ENCODE data around the gene PACSIN2.
"Not testable (repeated sequence)": the region's sequence is repeated elsewhere in the genome, so short reads cannot be mapped to it uniquely, and the experiment has no call there.

PACSIN2 gene

DNA sequence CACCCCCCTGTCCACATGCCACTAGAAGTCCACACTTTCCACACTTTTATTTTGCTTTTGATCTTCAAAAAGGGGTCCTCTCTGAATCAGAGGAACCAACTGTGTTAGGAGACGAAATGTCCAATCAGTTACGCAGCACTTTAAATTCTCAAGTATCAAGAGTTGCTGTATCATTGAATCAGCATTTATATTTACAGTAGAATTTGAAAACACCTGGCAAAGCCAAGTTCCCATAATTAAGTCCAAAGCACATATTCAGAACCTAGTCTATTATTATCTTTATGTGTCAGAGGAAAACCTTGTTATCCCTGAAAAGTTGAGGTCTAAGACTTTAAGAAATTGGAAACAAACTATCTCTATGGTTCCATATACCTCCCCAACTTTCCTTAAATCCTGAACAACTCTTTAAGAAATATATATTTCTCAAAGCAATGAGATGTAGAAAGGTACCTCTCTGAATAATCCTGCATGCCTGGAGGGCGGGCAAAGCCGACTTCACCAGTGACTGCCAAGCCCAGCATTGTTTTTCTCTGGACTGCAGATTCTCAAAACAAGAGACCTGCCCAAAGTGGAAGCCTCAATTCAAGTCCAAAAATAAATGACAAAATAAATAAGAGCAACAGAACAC is 82.0 kb downstream of the PACSIN2 start:
- DNase-seq (ENCODE audit: extremely low spot score, insufficient read length, low read depth): no peak
- no peak for FAIRE-seq

DNA sequence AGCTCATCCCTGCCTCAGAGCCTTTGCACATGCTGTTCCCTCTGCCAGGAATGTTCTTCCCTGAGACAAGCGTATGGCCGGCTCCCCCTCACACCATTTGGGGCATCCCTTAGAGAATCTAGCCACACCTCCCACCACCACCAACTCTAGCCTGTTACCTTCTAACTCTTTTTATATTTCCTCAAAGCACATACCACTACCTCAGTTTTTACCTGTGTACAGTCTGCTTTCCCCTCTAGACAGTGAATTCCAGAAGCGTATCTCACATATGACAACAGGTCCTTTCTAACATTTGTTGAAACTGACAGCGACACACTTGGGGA is 82.8 kb downstream of the PACSIN2 start:
- no peak for FAIRE-seq

DNA sequence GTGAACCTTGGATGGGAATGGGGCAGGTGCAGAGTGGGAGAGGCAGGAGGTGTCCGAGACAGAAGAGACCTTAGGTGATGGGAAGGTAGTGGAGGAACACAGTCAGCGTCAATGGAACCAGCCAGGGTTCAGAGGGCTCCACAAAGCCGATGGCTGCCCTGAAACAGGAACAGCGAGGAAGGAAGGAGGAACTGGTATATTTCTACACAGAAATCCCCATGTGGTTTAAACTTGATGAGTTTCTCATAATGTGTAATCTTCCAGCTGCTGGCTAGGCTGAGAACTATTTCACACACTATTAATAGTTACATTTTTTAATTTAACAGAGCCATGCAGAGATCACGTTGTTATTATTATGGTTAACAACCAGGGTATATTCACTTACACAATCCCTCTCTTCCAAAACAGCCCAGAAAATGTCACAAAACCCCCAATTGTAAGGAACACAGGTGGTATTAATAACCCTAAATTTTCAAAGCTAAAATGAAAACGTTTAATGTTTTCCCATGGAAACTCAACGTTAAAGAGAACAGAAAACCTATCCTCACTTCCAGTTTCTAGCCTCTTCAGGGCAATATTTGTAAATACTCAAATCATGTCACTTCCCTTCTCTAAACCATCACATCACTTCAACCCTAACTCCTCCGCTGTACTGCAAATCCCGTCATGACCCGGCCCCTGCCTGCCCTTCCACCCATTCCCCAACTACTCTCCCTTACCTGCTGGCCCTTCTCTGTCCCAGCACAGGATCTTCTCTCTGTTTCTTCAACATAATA is 83.3 kb downstream of the PACSIN2 start:
- DNase-seq (ENCODE audit: extremely low spot score, insufficient read length, low read depth) (no peak), FAIRE-seq (peak; percentile 97)

More for the DNA sequence above, 82.8 kb downstream of the PACSIN2 start:
- DNase-seq (ENCODE audit: extremely low spot score, insufficient read length, low read depth): no peak

DNA sequence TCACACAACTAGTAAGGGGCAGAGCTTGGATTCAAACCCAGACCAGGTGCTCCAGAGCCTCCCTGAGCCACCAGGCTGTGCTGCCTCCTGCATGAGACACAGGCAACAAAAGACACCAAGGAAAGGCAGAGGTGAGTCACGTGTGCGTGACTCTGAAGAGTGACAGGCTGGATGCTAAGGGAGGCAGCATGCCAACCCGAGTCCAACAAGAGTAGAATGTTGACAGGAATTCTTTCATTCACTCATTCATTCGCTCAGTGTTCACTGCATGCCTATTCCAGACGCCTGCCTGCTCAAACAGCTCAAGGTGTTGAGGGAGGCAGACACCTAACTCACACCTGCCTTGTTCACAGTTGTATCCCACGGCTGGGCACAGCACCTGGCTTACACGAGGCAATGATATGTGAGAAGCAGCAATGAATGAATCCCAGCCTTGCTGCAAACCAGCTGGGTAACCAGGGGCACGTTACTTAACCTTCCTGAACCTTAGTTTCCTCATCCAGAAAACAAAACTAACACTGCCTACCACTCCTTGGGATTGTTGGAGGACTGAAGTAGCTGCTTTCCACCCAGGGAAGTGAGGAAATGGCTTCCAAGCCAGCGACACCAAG is 84.0 kb downstream of the PACSIN2 start:
- no peak for FAIRE-seq
- DNase-seq (ENCODE audit: extremely low spot score, insufficient read length, low read depth): no peak

DNA sequence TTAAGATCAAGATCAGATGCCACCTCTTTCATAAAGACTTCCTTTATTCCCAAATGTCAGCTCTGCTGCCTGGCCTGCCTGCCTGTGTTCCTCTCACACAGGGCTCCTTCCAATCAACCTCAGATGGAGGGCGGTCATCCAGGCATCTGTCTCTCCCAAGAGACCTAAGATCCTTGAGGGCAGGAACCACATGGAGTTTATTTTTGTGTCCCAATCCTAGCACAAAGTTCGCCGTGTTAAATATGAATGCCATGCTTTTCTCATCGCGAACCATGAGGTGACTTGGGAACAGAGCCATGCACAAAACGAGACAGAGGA is 85.2 kb downstream of the PACSIN2 start:
- FAIRE-seq (no peak), DNase-seq (ENCODE audit: extremely low spot score, insufficient read length, low read depth) (no peak)

DNA sequence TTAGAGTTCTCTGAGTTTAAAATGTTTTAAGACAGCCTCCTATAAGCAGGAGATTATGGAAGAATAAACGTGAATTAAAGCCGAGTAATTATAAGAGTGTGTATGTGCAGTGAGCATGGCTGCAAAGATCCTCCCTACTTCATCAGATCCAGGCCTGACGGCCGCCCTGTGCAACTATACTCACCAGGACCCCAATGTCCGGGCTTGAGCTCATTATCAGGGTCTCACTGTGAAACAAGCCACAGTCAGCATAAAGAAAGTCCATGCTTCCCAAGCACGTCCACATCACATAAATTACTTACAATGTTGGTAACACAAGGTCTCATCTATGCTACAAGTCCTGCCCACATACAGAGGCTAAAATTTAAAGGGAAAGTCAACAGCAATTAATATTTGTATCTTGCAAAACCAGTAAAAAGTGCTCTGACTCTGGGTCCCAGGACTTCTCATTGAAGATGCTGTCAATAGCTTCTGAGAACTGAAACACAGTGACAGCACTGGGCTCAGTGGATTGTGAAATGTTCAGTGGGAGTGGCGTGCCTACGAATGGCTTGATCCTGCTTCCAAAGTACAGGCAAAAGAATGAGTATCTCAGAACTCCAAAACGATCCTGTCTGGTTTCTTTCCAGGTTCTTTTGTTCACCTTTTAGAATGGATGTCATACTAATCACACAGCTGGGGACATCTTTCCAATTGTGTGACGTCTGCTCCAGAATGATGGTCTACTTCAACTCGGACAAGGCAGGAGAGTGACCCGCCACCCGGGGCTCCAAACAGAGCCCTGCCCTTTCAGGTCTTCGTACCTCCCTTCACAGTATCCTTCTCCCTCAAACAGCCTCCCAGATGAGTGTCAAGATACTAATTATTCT is 85.7 kb downstream of the PACSIN2 start:
- FAIRE-seq (peak; percentile 82), DNase-seq (ENCODE audit: extremely low spot score, insufficient read length, low read depth) (no peak)

DNA sequence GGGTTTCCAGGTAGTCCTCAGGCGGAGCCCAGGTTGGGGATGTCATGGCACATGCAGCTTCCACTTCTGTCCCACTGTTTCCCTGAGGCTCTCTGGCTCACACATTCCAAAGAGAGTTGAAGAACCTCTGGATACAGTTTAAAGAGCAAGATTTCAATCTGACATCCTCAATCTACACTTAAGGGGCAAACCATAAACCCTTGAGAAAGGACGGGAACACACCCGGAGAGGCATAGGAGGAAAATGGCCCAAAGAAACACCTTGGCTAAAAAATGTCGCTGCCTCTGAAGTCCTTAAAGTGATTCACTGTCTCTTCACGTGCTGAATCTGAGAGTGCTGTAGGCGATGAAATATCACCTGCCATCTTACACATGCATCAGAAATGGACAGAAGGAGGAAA is 87.0 kb downstream of the PACSIN2 start:
- FAIRE-seq: no peak

DNA sequence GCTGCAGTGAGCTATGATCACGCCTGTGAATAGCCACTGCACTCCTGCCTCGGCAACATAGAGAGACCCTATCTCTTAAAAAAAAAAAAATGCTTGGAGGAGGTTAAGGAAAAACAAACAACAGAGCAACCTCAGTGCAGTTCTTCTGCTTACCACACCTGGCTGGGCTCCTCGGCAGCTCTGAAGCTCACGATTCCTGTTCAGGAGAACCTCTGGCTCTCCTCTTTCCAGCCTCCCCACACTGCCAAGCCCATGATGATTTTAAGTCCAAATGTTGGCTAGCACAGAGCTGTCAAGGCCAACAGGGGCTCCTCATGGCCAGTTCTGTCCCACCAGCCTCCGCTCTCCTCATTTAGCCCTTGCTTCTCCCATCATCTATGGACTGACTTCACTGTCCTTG is 88.2 kb downstream of the PACSIN2 start:
- DNase-seq (ENCODE audit: extremely low spot score, insufficient read length, low read depth) (no peak), FAIRE-seq (no peak)

More for the DNA sequence above, 87.0 kb downstream of the PACSIN2 start:
- DNase-seq (ENCODE audit: extremely low spot score, insufficient read length, low read depth): no peak

DNA sequence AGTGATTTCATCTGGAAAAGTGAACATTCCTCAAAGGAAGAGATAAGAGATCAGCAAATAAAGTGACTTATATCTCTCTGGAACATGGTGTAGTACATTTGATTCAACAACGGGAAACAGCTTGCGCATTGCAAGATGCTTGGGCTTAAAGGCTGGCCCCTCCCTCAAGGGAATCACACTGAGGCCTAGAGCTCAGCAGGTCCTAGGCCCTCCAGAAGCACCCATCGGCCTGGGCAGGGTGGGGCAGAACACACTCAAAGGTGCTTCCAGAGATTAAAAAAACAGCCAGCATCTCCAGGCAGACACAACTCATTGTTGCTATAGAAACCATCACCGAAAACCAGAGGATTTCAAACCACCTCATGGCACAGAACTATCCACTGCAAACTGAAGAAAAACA is 88.8 kb downstream of the PACSIN2 start:
- FAIRE-seq: no peak

DNA sequence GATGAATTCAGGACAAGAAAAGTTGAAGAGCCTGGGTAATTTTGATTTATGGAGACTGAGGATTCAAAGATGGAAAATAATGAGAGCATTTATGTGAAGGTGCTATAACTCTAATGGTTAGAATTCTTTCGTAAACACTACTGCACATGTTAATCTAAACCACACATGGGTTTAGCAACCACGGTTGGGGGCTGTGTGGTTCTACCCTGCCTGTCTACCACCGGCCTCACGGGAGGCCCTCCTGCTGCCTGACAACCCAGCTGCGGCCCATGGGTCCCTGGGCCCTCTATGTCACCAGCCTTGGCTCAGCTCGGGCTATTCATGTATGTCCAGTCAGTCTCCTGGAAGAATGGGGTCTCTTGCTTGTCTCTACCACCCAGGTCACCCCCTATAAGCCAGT is 89.4 kb downstream of the PACSIN2 start:
- FAIRE-seq (no peak), DNase-seq (ENCODE audit: extremely low spot score, insufficient read length, low read depth) (no peak)

More for the DNA sequence above, 88.8 kb downstream of the PACSIN2 start:
- no peak for DNase-seq (ENCODE audit: extremely low spot score, insufficient read length, low read depth)

DNA sequence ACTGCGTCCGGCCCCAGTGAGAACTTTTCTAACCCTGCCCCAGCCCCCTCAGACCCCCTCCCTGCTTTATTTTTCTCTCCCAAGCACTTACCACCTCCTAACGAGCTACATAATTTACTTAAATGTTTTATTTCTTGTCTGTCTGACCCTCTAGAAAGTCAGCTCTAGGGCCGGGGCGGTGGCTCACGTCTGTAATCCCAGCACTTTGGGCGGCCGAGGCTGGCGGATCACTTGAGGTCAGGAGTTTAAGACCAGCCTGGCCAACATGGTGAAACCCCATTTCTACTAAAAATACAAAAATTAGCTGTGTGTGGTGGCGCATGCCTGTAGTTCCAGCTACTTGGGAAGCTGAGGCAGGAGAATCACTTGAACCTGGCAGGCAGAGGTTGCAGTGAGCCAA is 89.9 kb downstream of the PACSIN2 start:
- not testable (repeated sequence) for FAIRE-seq; DNase-seq (ENCODE audit: extremely low spot score, insufficient read length, low read depth)

DNA sequence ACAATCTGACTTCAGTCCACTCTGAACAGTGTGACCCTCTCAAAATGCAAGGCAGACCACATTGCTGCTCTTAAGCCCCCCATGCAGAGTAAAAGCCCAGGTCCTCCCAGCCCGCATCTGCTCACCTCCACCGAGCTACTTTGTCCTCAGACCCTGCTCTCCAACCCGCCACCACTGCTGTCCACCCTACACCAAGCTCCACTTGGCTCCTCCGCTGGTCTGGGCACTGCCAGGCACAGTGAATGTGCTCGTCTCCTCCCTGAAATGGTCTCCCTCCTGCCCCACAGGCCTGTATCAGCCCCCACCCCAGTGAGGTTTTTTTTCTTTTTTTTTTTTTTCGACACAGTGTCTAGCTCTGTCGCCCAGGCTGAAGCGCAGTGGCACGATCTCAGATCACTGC is 90.5 kb downstream of the PACSIN2 start:
- DNase-seq (ENCODE audit: extremely low spot score, insufficient read length, low read depth) (no peak), FAIRE-seq (no peak)

DNA sequence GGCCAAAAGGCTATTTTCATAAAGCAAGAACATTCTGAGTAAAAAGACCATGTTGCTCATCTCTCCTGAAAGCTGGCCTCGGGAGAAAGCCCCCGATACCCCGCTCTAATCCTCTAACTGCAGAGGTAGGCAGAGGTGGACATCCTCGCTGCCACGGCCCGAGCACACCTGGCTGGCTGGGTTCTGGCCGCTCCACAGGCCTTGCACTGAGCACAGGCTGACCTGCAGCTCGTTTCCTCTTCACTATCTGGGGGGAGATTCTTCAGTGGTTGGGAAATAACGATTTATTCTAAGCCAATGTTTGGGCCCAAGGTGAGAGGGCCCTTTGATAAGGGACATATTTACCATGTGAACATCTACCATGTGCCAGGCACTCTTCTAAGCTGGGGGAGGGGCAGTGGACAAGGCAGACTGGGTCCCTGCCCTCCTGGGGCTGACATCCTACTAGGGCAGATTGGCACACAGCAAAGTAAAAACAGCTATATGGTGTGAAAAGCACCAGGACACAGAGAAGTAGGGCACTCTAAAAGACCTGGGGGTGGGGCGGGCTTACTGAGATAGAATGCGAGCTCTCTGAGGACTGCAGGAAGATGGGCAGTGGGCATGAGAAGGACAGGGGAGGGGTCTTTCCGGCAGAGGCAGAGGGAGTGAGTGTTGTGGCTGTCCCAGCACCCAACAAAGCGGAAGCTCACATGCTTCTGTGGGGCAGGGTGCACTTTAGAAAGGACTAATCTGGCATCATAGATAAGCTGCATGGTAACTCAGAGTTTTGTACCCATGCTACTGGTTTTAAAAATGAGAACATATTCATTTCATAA is 92.4 kb downstream of the PACSIN2 start:
- no peak for FAIRE-seq
- no peak for DNase-seq (ENCODE audit: extremely low spot score, insufficient read length, low read depth)

DNA sequence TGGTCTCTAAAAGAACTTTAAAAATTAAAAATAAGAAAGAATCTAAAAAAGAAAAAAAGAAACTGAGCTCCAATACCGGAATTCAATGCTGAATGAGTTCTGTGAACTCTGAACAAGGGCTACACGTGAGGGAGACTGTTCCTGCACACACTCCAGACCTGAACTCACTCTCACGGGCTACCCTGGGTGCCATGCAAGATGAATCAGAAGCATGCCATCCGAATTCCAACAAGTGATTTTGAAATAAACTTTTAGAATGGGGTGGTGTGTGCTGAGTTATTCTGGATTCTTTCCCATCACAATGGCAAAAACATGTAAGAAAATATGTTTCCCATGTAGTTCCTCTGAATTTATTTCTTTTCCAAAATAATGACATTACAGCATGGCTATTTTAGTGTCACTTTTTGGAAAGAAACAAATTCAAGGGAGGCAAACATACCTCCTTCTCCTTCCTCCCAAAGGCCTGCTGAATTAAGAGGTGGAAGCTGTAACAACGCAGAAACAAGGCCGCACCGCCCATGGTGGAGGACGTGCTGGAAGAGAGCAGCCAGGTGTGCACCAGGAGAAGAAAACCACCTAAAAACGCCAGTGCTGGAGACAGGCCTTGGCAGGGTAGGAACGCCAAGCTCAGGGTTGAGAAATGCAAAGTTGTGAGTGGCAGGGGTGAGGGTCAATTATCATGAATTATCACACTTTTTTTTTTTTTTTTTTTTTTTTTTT is 94.7 kb downstream of the PACSIN2 start:
- no peak for FAIRE-seq
- no peak for DNase-seq (ENCODE audit: extremely low spot score, insufficient read length, low read depth)

DNA sequence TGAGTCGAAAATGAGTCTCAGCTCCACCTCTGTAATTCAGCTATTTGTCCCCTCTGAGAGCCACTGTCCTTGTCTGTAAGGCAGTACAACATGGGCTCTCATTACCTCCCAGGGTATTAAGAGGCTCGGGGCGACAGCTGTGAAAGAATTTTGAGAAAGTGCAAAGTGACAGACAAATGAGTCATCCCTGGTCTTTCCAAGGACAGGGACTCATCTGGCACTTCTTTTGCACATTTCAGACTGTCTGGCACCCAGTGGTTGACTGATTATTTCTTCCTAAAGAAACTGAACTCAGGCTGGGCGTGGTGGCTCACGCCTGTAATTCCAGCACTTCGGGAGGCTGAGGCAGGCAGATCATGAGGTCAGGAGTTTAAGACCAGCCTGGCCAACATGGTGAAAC is 95.8 kb downstream of the PACSIN2 start:
- FAIRE-seq: peak; percentile 49
- no peak for DNase-seq (ENCODE audit: extremely low spot score, insufficient read length, low read depth)

DNA sequence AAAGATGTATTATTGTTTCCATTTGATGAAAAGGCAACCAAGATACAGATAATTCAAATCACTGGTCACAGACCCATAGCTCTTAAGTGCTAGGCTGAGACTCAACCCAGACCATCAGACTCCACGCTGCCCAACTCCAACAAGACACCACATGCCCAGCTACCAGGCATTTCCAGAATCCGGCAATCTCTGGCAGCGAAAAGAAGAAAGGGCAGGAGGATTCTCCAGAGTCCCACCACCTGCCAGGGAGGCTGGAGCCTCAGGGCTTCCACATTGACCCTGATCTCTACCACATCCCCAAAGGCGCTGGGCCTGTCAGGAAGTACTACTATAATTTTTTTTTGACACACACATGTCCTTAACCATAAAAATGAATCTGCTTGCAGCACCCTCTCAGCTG is 96.4 kb downstream of the PACSIN2 start:
- DNase-seq (ENCODE audit: extremely low spot score, insufficient read length, low read depth): no peak

DNA sequence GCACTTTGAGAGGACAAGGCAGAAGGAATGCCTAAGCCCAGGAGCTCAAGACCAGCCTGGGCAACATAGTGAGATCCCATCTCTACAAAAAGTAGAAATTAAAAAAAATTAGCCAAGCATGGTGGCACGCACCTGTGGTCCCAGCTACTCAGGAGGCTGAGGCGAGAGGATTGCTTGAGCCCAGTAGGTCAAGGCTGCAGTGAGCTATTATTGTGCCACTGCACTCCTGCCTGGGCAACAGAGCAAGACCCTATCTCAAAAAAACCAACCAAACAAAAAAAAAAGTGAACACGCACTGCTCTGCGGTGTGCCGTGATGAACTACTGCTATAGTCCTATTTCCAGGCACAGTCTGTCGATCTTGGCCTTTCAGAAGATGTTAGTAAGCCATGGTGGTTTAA is 97.6 kb downstream of the PACSIN2 start:
- FAIRE-seq; DNase-seq (ENCODE audit: extremely low spot score, insufficient read length, low read depth): not testable (repeated sequence)

More for the DNA sequence above, 96.4 kb downstream of the PACSIN2 start:
- no peak for FAIRE-seq

DNA sequence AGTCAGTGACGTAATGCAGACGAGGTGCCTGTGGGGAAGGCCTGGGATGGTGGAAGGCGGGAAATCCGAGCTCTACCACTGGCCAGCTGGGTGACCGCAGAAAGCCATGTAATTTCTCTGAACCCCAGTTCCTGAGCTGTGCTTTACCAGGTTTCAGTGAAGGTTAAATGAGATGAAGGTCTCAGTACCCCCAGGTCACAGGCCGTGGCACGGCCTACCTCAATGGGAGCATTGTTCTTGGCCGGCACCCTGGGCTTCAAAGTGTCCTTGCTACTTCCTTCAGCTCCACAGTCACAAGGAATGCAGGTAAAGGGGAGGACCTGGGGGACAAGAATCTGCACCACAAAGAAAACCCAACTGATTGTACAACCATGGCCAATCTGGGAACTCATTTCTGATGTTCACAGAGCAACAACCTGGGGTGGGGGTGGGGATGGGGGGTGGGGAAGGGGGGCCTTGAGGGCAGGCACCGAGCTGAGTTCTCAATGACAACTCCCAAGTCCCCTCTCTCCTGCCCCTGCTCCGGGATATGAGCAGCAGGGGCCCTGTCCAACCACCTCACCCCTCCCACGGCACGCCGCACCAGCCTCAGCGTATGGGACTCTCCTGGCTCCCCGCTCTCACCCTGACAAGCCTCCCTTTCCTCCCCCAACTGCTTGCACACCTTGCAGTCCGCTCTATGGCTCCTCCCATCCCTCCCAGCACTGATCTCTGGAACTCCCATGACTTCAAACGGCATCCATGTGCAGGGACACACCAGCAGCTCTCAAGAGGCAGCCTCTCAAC is 98.8 kb downstream of the PACSIN2 start:
- no peak for FAIRE-seq
- DNase-seq (ENCODE audit: extremely low spot score, insufficient read length, low read depth): no peak
